Smooth muscle cell (in vitro differentiated cells): ENCODE data around the gene PLA2R1. TPM values are rescaled to one million over a fixed set of nuclear protein-coding genes. Genes with fewer than 3 reads are reported as not detected.

ENCODE experiments used
- DNase-seq: peaks from one replicate; lab custom pipeline; 2025; ENCODE audit not compliant: unreplicated experiment; lab: John Stamatoyannopoulos, UW
- H2AFZ ChIP-seq: fragments of 200-600 bp; sonication (generic); 2 replicates; pipeline ENCODE4 v1.6.0; 2016; ENCODE audit warnings: antibody characterized with exemption, low read depth, mild to moderate bottlenecking
- H3F3A ChIP-seq: fragments of 200-600 bp; sonication (generic); 2 replicates; pipeline ENCODE4 v1.6.0; 2017; ENCODE audit warnings: antibody characterized with exemption, low read depth
- H3K27ac ChIP-seq: fragments of 200-600 bp; sonication (generic); 2 replicates; pipeline ENCODE4 v1.5.1; 2016; ENCODE audit warnings: low read depth, mild to moderate bottlenecking
- H3K27me3 ChIP-seq: fragments of 200-600 bp; sonication (generic); 2 replicates; pipeline ENCODE4 v1.6.1; 2016; ENCODE audit warnings: low read depth, mild to moderate bottlenecking
- H3K36me3 ChIP-seq: fragments of 200-600 bp; sonication (generic); 2 replicates; pipeline ENCODE4 v1.5.1; 2016; ENCODE audit warnings: low read depth
- H3K4me1 ChIP-seq: fragments of 200-600 bp; sonication (generic); 2 replicates; pipeline ENCODE4 v1.5.1; 2016; ENCODE audit warnings: low read depth
- H3K4me2 ChIP-seq: fragments of 200-600 bp; sonication (generic); 2 replicates; pipeline ENCODE4 v1.6.0; 2016; ENCODE audit warnings: mild to moderate bottlenecking
- H3K4me3 ChIP-seq: fragments of 200-600 bp; sonication (generic); 2 replicates; pipeline ENCODE4 v1.5.1; 2016; ENCODE audit warnings: mild to moderate bottlenecking
- H3K79me2 ChIP-seq: fragments of 200-600 bp; sonication (generic); 2 replicates; pipeline ENCODE4 v1.6.0; 2016; ENCODE audit warnings: low read depth, mild to moderate bottlenecking
- H3K9ac ChIP-seq: fragments of 200-600 bp; sonication (generic); 2 replicates; pipeline ENCODE4 v1.6.0; 2016; ENCODE audit warnings: low read depth
- H3K9me3 ChIP-seq: fragments of 200-600 bp; sonication (generic); replicated peaks from 2 replicates; pipeline ENCODE4 v1.5.1; 2016; ENCODE audit warnings: low read depth
- H4K20me1 ChIP-seq: fragments of 200-600 bp; sonication (generic); 2 replicates; pipeline ENCODE4 v1.6.0; 2016; ENCODE audit warnings: low read depth
- WGBS: methylation state at CpG from one replicate; pipeline ENCODE4 v1.1.7; 2016; ENCODE audit warnings: low lambda C conversion rate; 5-methylcytosine and 5-hydroxymethylcytosine counted together
- polyA plus RNA-seq: library from polyadenylated mRNA; unstranded; fragments of >200 nt; fragmentation: Nextera tagmentation; extraction: Ambion mirVana; gene quantifications from 2 replicates; pipeline ENCODE4 v1.2.1, GENCODE V29; 2016
- total RNA-seq: library from RNA; depleted of rRNA; stranded (reverse); fragments of >200 nt; gene quantifications from 2 replicates; pipeline ENCODE4 v1.2.3, GENCODE V29; 2014
- TF ChIP-seq, protein P1 (sequence below): fragments of 200-600 bp; sonication (generic); IDR thresholded peaks from 2 replicates; pipeline ENCODE4 v1.5.1; 2017; ENCODE audit warnings: borderline replicate concordance, mild to moderate bottlenecking, antibody characterized with exemption; ENCODE audit not compliant: insufficient read depth, poor library complexity, severe bottlenecking

PLA2R1 gene
- total and polyA plus RNA-seq, 2 experiments from 2014 or later, result 4.8 to 7.3 TPM

DNA sequence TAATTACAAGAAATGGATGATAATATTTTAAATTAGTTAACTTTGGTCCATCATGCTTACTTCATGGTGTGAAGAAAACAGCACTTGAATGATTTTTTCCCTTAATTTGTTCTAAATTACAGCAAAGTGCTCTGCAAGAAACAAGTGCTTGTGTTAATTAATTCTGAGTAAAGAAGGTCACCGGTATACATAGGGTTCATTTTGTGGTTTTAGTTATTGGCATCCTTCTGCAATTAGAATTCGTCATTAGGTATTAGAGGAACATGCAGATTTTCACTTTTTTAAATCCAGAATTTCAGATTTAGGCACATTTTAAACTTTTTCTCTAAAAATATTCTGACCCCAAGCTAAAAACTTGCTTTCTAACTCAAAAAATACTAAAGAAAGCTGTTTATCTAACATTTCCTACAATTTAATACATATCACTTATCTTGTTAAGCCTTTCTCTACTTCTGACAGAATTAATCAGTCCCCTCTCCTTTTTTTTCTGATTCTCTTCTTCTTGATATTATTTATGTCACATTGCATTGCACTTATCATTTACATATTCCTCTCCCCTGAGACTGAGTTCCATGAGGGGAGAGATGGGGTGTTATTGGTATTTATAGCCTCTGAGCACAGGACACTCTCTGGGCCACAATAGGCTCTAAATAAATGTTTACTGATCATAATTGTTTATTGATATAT, 129.2 kb downstream of the PLA2R1 start:
- H3K9me3 ChIP-seq, result no peaks in the 10 kb centered on the region
- no peak overlapping the region for H3K9ac ChIP-seq
- H4K20me1 ChIP-seq, result no peaks in the 10 kb centered on the region
- no peaks in the 10 kb centered on the region for H3F3A ChIP-seq
- H2AFZ ChIP-seq, result no peak overlapping the region
- no peaks in the 10 kb centered on the region for H3K79me2 ChIP-seq
- H3K4me1 ChIP-seq, result no peaks in the 10 kb centered on the region
- no peaks in the 10 kb centered on the region for H3K27me3 ChIP-seq
- DNase-seq, result no peak
- no peaks in the 10 kb centered on the region for H3K36me3 ChIP-seq
- TF ChIP-seq, protein P1, sequence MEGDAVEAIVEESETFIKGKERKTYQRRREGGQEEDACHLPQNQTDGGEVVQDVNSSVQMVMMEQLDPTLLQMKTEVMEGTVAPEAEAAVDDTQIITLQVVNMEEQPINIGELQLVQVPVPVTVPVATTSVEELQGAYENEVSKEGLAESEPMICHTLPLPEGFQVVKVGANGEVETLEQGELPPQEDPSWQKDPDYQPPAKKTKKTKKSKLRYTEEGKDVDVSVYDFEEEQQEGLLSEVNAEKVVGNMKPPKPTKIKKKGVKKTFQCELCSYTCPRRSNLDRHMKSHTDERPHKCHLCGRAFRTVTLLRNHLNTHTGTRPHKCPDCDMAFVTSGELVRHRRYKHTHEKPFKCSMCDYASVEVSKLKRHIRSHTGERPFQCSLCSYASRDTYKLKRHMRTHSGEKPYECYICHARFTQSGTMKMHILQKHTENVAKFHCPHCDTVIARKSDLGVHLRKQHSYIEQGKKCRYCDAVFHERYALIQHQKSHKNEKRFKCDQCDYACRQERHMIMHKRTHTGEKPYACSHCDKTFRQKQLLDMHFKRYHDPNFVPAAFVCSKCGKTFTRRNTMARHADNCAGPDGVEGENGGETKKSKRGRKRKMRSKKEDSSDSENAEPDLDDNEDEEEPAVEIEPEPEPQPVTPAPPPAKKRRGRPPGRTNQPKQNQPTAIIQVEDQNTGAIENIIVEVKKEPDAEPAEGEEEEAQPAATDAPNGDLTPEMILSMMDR, result no peak
- no peak overlapping the region for H3K4me3 ChIP-seq
- H3K4me2 ChIP-seq, result no peak overlapping the region
- no peak overlapping the region for H3K27ac ChIP-seq
- WGBS, result 97% methylated on average over 2 of the region's 2 CpGs

DNA sequence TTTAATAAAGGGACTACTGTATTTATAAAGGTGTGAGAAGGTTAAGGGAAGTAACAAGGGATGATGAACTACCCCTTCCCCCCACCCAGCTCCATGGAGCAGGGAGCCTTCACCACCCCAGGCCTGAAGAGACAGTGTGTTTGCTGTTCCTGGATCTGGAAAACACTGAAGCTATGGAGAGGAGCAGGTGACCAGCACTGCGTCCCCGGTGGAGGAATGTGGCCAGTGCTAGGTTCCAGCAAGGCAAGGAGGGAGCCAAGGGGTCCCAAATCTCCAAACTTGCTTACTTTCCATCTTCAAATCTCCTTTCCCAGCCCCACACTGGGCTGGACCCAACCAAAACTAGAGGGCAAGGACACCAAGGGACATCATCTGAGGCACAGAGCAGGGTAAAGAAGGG, 135.7 kb downstream of the PLA2R1 start:
- Histone ChIP-seq H3K79me2 (no peaks in the 10 kb centered on the region), H3K36me3 (no peaks in the 10 kb centered on the region), H3K27me3 (peaks cover 3% of the 10 kb centered on the region), H3K27ac (no peak overlapping the region), H3K9me3 (no peaks in the 10 kb centered on the region), H3F3A (peaks cover 4% of the 10 kb centered on the region), H2AFZ (no peak overlapping the region), H4K20me1 (no peaks in the 10 kb centered on the region), H3K4me1 (no peaks in the 10 kb centered on the region), H3K4me2 (no peak overlapping the region), H3K9ac (no peak overlapping the region), H3K4me3 (no peak overlapping the region)
- TF ChIP-seq, protein P1, result no peak
- no peak for DNase-seq
- 72% methylated on average over 2 of the region's 2 CpGs for WGBS

DNA sequence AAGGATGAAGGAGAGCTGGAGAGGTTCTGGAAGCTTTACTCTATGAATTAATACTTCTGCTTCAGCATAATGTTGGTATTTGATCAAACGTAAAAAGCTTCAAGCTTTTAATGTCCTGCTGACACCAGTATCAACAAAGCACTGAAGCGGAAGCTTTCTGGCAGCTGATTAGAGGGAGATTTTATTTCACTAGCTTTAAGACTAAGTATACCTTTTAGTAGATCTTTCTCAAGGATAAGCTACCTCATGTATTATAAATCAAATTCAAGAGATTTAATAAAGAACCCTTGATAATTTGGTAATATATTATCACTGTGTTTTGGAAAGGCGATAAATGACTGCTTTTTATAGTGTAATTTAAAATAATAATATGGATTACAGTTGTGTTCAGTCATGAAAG, 136.4 kb downstream of the PLA2R1 start:
- H3K36me3 ChIP-seq, result no peaks in the 10 kb centered on the region
- DNase-seq, result no peak
- H3K27ac ChIP-seq, result no peak overlapping the region
- peaks cover 4% of the 10 kb centered on the region for H3F3A ChIP-seq
- no peaks in the 10 kb centered on the region for H3K9me3 ChIP-seq
- H3K4me2 ChIP-seq, result no peak overlapping the region
- H3K4me3 ChIP-seq, result no peak overlapping the region
- TF ChIP-seq, protein P1, result no peak
- no peaks in the 10 kb centered on the region for H3K4me1 ChIP-seq
- 81% methylated on average over 3 of the region's 3 CpGs for WGBS
- no peaks in the 10 kb centered on the region for H3K79me2 ChIP-seq
- H2AFZ ChIP-seq, result no peak overlapping the region
- H3K27me3 ChIP-seq, result peaks cover 3% of the 10 kb centered on the region
- H4K20me1 ChIP-seq, result no peaks in the 10 kb centered on the region
- H3K9ac ChIP-seq, result no peak overlapping the region

DNA sequence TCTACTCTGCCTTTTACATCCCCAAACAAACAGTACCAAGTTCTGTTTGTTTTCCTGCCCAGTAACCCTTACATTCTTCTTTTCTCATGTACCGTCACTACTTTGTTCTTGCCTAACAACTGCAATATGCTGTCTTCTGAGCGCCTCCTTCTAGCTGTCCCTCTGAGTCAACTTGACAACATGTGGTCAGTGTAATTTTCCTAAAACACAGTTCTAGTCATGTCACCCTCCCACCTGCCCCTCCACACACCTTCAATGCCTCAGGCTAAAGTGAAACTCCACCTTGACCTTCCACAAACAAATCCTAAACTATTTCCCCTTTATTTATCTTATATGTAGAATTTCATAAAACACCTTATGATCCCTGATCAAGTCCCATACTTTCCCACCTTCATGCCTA, 139.9 kb downstream of the PLA2R1 start:
- DNase-seq, result no peak
- H4K20me1 ChIP-seq, result no peaks in the 10 kb centered on the region
- no peak overlapping the region for H3K27ac ChIP-seq
- H3K9ac ChIP-seq, result no peak overlapping the region
- no peaks in the 10 kb centered on the region for H3K4me1 ChIP-seq
- H3F3A ChIP-seq, result peaks cover 4% of the 10 kb centered on the region
- no peak overlapping the region for H3K4me2 ChIP-seq
- H3K79me2 ChIP-seq, result no peaks in the 10 kb centered on the region
- H3K36me3 ChIP-seq, result no peaks in the 10 kb centered on the region
- H2AFZ ChIP-seq, result no peak overlapping the region
- WGBS, result 60% methylated on average over 2 of the region's 2 CpGs
- H3K4me3 ChIP-seq, result no peak overlapping the region
- peaks cover 11% of the 10 kb centered on the region for H3K27me3 ChIP-seq
- TF ChIP-seq, protein P1, result no peak
- H3K9me3 ChIP-seq, result no peaks in the 10 kb centered on the region
